ENCODE results near the gene TMCC2.

DNA sequence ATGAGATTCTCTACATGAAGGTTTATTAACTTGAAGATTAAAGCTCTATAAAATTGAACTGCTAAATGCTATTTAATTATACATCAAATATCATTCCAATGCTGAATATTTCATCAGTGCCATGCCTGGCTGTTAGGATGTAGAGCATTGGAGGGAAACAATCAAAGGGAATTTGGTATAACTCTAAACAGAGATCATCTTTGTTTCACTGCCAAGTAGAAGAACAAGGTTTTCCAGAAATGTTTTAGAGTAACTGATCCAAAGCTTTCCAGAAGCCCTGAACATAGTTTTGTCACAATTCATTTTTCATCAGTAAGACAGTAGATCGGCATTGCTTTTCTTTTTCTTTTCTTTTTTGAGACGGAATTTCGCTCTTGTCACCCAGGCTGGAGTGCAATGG lies 10.3 kb upstream of the TMCC2 start:
- TF ChIP-seq, protein P1, sequence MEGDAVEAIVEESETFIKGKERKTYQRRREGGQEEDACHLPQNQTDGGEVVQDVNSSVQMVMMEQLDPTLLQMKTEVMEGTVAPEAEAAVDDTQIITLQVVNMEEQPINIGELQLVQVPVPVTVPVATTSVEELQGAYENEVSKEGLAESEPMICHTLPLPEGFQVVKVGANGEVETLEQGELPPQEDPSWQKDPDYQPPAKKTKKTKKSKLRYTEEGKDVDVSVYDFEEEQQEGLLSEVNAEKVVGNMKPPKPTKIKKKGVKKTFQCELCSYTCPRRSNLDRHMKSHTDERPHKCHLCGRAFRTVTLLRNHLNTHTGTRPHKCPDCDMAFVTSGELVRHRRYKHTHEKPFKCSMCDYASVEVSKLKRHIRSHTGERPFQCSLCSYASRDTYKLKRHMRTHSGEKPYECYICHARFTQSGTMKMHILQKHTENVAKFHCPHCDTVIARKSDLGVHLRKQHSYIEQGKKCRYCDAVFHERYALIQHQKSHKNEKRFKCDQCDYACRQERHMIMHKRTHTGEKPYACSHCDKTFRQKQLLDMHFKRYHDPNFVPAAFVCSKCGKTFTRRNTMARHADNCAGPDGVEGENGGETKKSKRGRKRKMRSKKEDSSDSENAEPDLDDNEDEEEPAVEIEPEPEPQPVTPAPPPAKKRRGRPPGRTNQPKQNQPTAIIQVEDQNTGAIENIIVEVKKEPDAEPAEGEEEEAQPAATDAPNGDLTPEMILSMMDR (IDR thresholded peaks at IDR 0.05 in 8 of 11, conservative IDR thresholded peaks at IDR 0.05 in 3 of 11) = no peak
- TF ChIP-seq POLR2AphosphoS5 (IDR thresholded peaks at IDR 0.05) (no peak), POLR2A (IDR thresholded peaks at IDR 0.05) (no peak)

Data from spleen (tissue), 7 donors.